Stimulated activated CD4-positive, alpha-beta T cell treated with anti-CD3 and anti-CD28 coated beads, Interleukin-1b, Interleukin-23, amount 100 ng/mL, for 1 hour (primary cell): ENCODE measurements around the gene LYPD6B.

ENCODE experiments used
- DNase-seq, 2 donors: peaks; one replicate each; pipeline ENCODE4 v3.0.0-alpha.2; 2020; ENCODE audit warnings: low read depth in 2 of 2

The LYPD6B gene

GRCh38 chr2:149112068-149112467, 73.6 kb downstream of the LYPD6B start:
- DNase-seq = no peak

GRCh38 chr2:149112713-149113112, 74.2 kb downstream of the LYPD6B start:
- no peak for DNase-seq

- DNase-seq = no peak
Observed at GRCh38 chr2:149115781-149116180, 77.3 kb downstream of the LYPD6B start.

- no peak for DNase-seq
Observed at GRCh38 chr2:149119368-149119767, 80.9 kb downstream of the LYPD6B start.

GRCh38 chr2:149122516-149122915, 84.0 kb downstream of the LYPD6B start:
- no peak for DNase-seq

GRCh38 chr2:149125031-149125725, 86.7 kb downstream of the LYPD6B start:
- DNase-seq = no peak

GRCh38 chr2:149129433-149129832, 90.9 kb downstream of the LYPD6B start:
- no peak for DNase-seq

- DNase-seq = no peak
Observed at GRCh38 chr2:149132339-149132738, 93.8 kb downstream of the LYPD6B start.

- no peak for DNase-seq
Observed at GRCh38 chr2:149132901-149133300, 94.4 kb downstream of the LYPD6B start.

- no peak for DNase-seq
Observed at GRCh38 chr2:149134335-149134923, 95.9 kb downstream of the LYPD6B start.

- no peak for DNase-seq
Observed at GRCh38 chr2:149136111-149136510, 97.6 kb downstream of the LYPD6B start.

- DNase-seq = no peak
Observed at GRCh38 chr2:149141046-149141445, 102.5 kb downstream of the LYPD6B start.

GRCh38 chr2:149143734-149144133, 105.2 kb downstream of the LYPD6B start:
- DNase-seq = no peak

GRCh38 chr2:149145314-149146295, 107.1 kb downstream of the LYPD6B start:
- DNase-seq = no peak

- no peak for DNase-seq
Observed at GRCh38 chr2:149146876-149147275, 108.4 kb downstream of the LYPD6B start.

GRCh38 chr2:149148194-149149006, 109.9 kb downstream of the LYPD6B start:
- no peak for DNase-seq

- no peak for DNase-seq
Observed at GRCh38 chr2:149149007-149149297, 110.5 kb downstream of the LYPD6B start.

- no peak for DNase-seq
Observed at GRCh38 chr2:149152469-149152953, 114.0 kb downstream of the LYPD6B start.

- DNase-seq = no peak
Observed at GRCh38 chr2:149155196-149155969, 116.9 kb downstream of the LYPD6B start.

- DNase-seq = no peak
Observed at GRCh38 chr2:149155988-149156387, 117.5 kb downstream of the LYPD6B start.
